GM21447 (cell line): ENCODE results near the gene SFXN2.

Experiments used
- ATAC-seq: cut with Tn5 transposase; IDR thresholded peaks from one replicate; pipeline ENCODE4 v1.9.1; 2021; ENCODE audit not compliant: unreplicated experiment

SFXN2 gene

GRCh38 chr10:102775201-102775934, 60.9 kb downstream of the SFXN2 start:
- ATAC-seq = no peak

- ATAC-seq = no peak
These were observed 61.7 kb downstream of the SFXN2 start for GRCh38 chr10:102775935-102776669.

DNA sequence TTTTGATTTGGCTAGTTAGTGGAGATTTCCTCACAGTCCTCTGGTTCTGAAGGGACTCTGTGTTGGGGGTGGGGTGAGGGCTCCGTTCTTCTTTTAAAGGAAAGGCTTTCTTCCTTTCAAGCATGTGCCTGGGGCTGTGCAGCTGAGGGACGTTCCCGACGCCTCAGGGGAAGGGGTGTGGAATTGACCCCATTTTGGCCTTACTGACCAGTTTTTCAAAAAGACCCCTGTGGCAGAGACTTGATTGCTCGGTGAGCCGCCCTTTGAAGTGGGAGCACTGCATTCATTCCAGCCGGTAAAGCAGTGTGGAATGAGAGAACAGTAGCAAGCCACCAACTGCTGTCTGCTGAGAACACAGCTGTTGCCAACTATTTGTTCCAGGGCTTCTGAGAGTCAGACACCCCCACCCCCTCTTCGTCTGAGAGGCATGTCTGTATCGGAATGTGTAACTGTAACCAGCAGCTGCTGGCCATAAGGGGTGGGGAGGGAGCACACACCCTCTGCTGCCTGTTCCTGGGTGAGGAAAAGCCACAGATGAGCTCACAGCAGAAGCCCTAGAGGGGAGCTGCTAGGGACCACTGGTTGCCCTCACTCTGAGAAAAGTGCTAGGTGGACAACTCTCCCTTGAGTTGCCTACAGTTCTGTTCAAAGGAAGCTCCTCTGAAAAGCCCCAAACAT, 62.5 kb downstream of the SFXN2 start:
- no peak for ATAC-seq

DNA sequence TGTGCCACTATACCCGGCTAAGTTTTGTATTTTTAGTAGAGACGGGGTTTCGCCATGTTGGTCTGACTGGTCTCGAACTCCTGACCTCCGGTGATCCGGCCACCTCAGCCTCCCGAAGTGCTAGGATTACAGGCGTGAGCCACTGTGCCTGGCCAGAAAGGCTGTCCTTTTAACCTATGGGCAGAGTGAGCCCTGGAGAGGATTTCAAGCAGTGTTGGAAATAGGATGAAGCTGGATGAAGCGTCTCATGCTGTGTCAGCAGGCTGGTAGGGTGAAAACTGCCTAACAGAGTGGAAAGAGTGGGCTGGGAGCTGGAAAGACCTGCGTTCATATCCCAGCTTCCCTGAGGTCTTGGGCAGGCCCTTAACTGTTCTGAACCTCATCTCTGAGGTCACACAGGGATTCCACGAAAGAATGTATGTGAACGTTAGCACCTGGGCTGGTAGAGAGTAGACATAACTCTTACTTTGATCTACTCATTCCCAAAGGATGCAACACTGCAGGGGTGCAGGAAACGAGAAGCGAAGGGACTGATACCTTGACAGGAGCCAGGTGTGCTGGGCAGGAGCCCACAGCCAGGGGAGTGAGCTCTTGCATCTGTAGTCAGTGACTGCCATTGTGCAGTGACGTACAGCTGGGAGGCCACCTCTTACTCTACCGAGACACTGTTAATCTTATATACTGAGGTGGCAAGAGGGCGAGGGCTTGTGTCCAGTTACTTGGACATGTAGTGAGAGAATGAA, 63.4 kb downstream of the SFXN2 start:
- ATAC-seq = no peak

DNA sequence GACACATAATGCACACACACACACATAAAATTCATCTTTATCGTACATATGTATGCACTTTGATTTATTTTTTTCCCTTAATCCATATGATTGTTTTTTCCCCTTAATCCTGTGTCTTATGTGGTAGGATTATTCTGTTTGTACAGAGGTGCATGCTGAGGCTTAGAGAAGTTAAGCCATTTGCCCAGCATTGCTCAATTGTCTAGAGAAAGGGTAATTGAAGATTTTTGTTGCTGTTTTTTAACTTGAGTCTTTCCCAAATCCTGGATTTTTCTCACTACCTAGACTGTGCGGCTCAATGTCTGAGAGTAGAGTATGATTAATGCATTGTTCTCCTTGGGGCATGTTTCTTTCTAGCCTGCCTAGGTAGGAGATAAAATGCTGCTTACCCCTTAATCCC, 64.3 kb downstream of the SFXN2 start:
- ATAC-seq = no peak

DNA sequence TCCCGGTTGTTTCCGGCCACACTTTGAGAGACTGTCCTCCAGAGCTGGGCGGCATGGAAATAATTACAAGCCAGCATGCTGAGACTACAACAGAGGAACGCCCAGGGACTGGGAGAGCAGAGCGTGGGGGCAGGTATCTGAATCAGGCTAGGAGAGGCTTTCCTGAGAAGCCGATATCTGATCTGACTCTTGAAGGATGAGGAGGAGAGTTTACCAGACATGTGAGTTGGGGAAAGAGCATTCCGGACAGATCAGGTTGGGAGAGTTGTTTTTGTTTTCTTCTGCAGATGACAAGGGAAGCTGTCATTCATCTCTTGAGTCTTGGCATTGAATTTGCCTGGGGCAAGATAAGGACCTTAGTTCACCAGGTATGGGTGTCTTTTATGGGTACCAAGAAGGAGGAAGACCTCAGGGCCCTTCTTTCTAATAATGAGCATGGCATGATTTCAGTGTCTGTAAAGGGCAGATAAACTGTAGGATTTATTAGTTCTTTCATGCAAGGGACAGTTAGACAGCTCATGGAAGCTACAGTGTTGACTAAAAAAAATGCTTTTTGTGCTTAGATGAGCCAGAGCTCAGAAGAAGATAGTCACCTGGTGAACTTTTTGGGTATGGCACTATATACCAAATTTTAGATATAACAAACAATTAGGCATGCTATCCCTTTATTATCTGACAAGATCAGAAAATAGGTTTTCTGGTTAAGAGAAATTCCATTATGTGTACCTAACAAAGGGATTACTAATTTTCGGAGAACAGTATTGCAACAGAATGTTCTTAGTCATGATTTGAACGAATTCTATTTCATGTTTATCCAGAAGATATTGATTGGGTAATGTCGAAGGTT, 65.5 kb downstream of the SFXN2 start:
- ATAC-seq = no peak

- ATAC-seq = no peak
These were observed 66.0 kb downstream of the SFXN2 start for GRCh38 chr10:102780527-102780808.

DNA sequence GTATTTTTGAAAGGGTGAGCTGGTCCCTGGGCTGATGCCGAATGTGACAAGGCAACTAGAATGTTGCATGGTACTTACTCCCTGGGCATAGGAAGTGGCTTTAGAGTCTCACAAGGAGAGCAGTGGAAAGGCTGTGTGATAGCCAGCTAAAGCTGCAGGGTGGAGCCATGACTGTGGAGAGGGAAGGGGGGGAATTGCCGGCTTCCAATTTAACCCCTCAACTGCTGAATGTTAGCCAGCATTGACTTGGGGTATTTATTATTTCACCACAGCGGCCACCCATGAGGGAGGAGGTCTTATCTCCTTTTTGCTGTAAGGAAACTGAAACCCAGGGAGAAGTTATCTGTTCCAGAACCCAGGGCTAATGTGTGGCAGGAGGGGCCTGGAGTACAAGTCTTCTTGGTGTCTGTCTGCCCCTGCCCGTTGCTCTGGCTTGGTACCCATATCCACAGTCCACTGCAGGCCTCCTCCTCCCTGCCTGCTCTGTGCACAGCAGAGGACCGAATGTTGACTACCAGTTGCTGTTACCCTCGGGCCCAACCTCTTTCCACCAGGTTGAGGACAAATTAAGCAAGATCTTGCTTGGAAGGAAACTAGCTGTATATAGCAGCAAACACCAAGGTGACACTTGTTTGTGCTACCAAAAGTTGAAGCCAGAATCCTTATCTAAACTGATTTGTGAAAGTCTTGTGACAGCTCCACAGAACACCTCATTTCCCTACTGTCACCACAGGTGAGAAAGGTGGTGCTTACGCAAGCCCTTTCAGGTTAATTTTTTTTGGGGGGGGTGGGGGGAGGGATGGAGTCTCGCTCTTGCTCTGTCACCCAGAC, 66.9 kb downstream of the SFXN2 start:
- ATAC-seq = no peak

DNA sequence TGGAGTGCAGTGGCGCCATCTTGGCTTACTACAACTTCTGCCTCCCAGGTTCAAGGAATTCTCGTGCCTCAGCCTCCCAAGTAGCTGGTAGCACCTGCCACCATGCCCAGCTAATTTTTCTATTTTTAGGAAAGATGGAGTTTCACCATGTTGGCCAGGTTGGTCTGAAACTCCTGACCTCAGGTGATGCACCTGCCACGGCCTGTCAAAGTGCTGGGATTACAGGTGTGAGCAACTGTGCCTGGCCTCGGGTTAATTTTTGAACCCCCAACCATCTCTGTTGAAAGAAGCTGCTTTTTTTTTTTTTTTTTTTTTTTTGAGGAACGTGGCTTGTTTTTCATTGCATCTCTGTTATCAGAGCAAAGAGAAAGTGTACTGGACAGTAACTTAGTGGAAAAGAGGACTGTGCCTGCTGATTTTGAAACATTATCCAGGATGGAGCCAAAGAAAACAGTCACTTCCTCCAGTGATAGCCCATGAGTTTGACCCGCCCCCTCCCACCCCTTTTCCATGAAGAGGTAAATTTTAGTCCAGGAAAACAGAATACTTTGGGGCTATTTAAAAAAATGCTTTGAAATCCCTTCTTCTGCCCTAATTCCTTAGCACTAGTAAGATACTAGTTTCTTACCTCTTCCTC, 67.6 kb downstream of the SFXN2 start:
- ATAC-seq = no peak

- no peak for ATAC-seq
These were observed 68.5 kb downstream of the SFXN2 start for GRCh38 chr10:102782673-102783551.

DNA sequence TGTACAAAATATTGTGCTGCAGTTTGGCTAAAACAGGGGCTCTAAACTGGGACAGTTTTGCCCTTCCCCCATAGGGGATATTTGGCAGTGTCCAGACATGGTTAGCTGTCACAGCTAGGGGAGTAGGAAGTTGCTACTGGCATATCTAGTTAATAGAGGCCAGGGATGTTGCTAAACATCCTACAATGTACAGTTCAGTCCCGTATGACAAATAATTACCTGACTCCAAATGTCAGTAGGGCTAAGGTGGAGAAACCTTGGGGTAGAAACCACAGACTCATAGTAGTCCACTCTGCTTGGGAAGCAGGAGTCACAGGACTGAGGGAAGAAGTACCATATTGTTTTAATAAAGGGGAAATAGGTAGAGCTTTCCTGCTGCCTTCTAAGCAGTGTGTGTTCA, 69.1 kb downstream of the SFXN2 start:
- ATAC-seq = no peak

- ATAC-seq = no peak
These were observed 71.4 kb downstream of the SFXN2 start for GRCh38 chr10:102785818-102786217.

GRCh38 chr10:102791754-102792395, 77.4 kb downstream of the SFXN2 start:
- ATAC-seq = no peak
